Adrenal gland (tissue), 12 donors: ENCODE results near the gene OR8A1. TPM values are rescaled to one million over a fixed set of nuclear protein-coding genes. Genes with fewer than 3 reads are reported as not detected.

Experiments used
- DNase-seq, 7 donors: peaks; one replicate each; pipeline ENCODE4 v3.0.0-alpha.2; 2019 to 2020
- H3K27ac ChIP-seq, 5 donors: fragments of 200-600 bp; sonication (generic) in 4 of 5; 1 replicate in 3 of 5; 2 replicates in 2 of 5; pipeline versions ENCODE4 v1.5.1 to v1.8.0; 2016 to 2020; ENCODE audit warnings: mild to moderate bottlenecking in 1 of 5
- H3K27me3 ChIP-seq: fragments of 200-600 bp; 2 replicates; pipeline ENCODE4 v1.8.0; 2021
- H3K36me3 ChIP-seq, 2 donors: fragments of 200-600 bp; replicated peaks in 1 of 2; 1 replicate in 1 of 2; 2 replicates in 1 of 2; pipeline versions ENCODE4 v1.5.1 to v1.8.0; 2018 to 2022
- H3K4me1 ChIP-seq, 2 donors: fragments of 200-600 bp; replicated peaks in 1 of 2; 1 replicate in 1 of 2; 2 replicates in 1 of 2; pipeline versions ENCODE4 v1.5.1 to v1.8.0; 2018 to 2021
- H3K4me3 ChIP-seq, 4 donors: fragments of 200-600 bp; sonication (generic) in 3 of 4; one replicate each; pipeline ENCODE4 v1.5.1; 2016 to 2018
- H3K9me3 ChIP-seq, 3 donors: fragments of 200-600 bp; sonication (generic) in 1 of 3; replicated peaks in 1 of 3; 1 replicate in 2 of 3; 2 replicates in 1 of 3; pipeline versions ENCODE4 v1.5.1 to v1.8.0; 2016 to 2021
- POLR2A ChIP-seq, 2 donors: fragments of 450-650 bp; IDR thresholded peaks; one replicate each; pipeline ENCODE4 v1.6.1; 2017; ENCODE audit warnings: antibody characterized with exemption in 2 of 2, mild to moderate bottlenecking in 2 of 2, moderate library complexity in 1 of 2
- WGBS, 4 donors: extraction: QIAGEN DNeasy Blood & Tissue Kit in 2 of 4; methylation state at CpG; one replicate each; pipeline versions ENCODE4 v1.1.5 to v1.1.7; 2013 to 2017; 5-methylcytosine and 5-hydroxymethylcytosine counted together
- intact Hi-C, 2 donors: fragments of 100-400 bp; cut with DNase I; formaldehyde crosslinking; loops; one replicate each; pipeline versions ENCODE4 v1.14.1 to v1.15.0; 2022 to 2023
- polyA plus RNA-seq, 3 donors: library from polyadenylated mRNA; stranded (reverse); fragments of 200-250 nt in 2 of 3; fragments of 350-450 nt in 1 of 3; fragmentation: Illumina TruSeq in 1 of 3; extraction: RNeasy Lipid Tissue Mini Kit (QIAGEN cat#74804) in 1 of 3; gene quantifications; one replicate each; pipeline ENCODE4 v1.2.3, GENCODE V29; 2013 to 2014
- total RNA-seq, 9 donors: library from RNA; depleted of rRNA in 4 of 9; stranded (reverse); fragments of >200 nt in 4 of 9; fragments of 120-200 nt in 1 of 9; fragmentation: NEBNext Ultra II Directional in 1 of 9; extraction: Animal tissue kit (Norgen Biotek cat#: 25700) in 1 of 9; gene quantifications; one replicate each; pipeline versions ENCODE4 v1.1.0 to v1.2.4, GENCODE V29; 2013 to 2023
- TF ChIP-seq, protein P1 (sequence below), 6 experiments: fragments of 450-650 bp in 4 of 6; fragments of 200-600 bp in 2 of 6; sonication (generic) in 1 of 6; IDR thresholded peaks; 1 replicate in 5 of 6; 2 replicates in 1 of 6; pipeline versions ENCODE4 v1.5.1 to v1.8.0; 2016 to 2021; ENCODE audit warnings: antibody characterized with exemption in 6 of 6, mild to moderate bottlenecking in 2 of 6, moderate library complexity in 1 of 6
- donor health status: healthy with polysubstance abuse.
- donor health status: Bipolar disorder and iron deficiency.
- donor health status: DM: yes; HTN: yes; CAD: no.
- donor health status: DM: no; HTN: no; CAD: no.
- donor health status: DM: no; HTN: no; CAD: no.
- donor health status: DM: yes; HTN: yes; CAD: no.

Gene OR8A1
- total and polyA plus RNA-seq, 12 donors, result not detected

DNA sequence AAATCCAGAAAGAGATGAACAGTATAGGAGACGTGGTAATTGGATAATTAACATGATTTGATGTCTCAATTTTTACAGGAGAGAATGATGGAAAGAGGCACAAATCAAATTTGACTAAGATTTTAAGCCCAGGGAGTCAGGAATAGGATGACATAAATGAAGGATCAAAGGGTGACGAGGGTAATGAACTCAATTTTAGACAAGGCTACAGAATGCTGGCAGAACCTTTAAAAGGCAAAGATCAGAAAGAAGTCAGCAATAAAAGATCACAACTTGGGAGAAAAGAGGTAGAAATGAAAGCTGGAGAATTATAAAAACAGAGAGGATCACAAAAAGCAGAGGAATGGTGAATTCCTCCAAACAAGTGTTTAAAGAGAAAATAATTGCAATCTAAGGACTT lies 13.0 kb upstream of the OR8A1 start:
- WGBS, 4 donors, result 36 to 45% (median 43%) methylated on average over 2 of the region's 2 CpGs
- H3K9me3 ChIP-seq, result no peaks in the 10 kb centered on the region
- no peak for DNase-seq
- no peak overlapping the region for H3K4me3 ChIP-seq
- H3K27ac ChIP-seq, result no peak overlapping the region
- intact Hi-C loops, result no loop called here
- no peaks in the 10 kb centered on the region for H3K36me3 ChIP-seq
- H3K27me3 ChIP-seq, result peaks cover 9% of the 10 kb centered on the region
- no peaks in the 10 kb centered on the region for H3K4me1 ChIP-seq
- TF ChIP-seq POLR2A (IDR thresholded peaks at IDR 0.05), result no peak
- TF ChIP-seq, protein P1, sequence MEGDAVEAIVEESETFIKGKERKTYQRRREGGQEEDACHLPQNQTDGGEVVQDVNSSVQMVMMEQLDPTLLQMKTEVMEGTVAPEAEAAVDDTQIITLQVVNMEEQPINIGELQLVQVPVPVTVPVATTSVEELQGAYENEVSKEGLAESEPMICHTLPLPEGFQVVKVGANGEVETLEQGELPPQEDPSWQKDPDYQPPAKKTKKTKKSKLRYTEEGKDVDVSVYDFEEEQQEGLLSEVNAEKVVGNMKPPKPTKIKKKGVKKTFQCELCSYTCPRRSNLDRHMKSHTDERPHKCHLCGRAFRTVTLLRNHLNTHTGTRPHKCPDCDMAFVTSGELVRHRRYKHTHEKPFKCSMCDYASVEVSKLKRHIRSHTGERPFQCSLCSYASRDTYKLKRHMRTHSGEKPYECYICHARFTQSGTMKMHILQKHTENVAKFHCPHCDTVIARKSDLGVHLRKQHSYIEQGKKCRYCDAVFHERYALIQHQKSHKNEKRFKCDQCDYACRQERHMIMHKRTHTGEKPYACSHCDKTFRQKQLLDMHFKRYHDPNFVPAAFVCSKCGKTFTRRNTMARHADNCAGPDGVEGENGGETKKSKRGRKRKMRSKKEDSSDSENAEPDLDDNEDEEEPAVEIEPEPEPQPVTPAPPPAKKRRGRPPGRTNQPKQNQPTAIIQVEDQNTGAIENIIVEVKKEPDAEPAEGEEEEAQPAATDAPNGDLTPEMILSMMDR (IDR thresholded peaks at IDR 0.05), result no peak

DNA sequence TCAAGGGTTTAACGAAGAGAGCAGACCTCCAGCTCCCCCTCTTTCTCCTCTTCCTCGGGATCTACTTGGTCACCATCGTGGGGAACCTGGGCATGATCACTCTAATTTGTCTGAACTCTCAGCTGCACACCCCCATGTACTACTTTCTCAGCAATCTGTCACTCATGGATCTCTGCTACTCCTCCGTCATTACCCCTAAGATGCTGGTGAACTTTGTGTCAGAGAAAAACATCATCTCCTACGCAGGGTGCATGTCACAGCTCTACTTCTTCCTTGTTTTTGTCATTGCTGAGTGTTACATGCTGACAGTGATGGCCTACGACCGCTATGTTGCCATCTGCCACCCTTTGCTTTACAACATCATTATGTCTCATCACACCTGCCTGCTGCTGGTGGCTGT lies 363 bp downstream of the OR8A1 start:
- intact Hi-C loops, result no loop called here
- whole genome bisulfite sequencing, 4 donors, result 72 to 80% (median 73%) methylated on average over 7 of the region's 7 CpGs

GRCh38 chr11:124577716-124578427 lies 8.1 kb downstream of the OR8A1 start:
- no peak for TF ChIP-seq POLR2A (IDR thresholded peaks at IDR 0.05)
- TF ChIP-seq, protein P1 (IDR thresholded peaks at IDR 0.05), result no peak
- DNase-seq, result peak in 1 of 7 donors; percentile 11
- 56 to 63% (median 62%) methylated on average over 6 of the region's 6 CpGs for WGBS, 4 donors
- Histone ChIP-seq H3K4me1 (no peaks in the 10 kb centered on the region), H3K27ac (no peak overlapping the region), H3K4me3 (no peak overlapping the region), H3K9me3 (no peaks in the 10 kb centered on the region), H3K27me3 (no peaks in the 10 kb centered on the region), H3K36me3 (no peaks in the 10 kb centered on the region)
- intact Hi-C loops, result no loop called here

More for the DNA sequence above, 363 bp downstream of the OR8A1 start:
- Histone ChIP-seq H3K27ac (no peak overlapping the region), H3K27me3 (no peaks in the 10 kb centered on the region), H3K4me1 (no peaks in the 10 kb centered on the region), H3K4me3 (no peak overlapping the region), H3K36me3 (no peaks in the 10 kb centered on the region), H3K9me3 (no peaks in the 10 kb centered on the region)
- TF ChIP-seq POLR2A (IDR thresholded peaks at IDR 0.05), result no peak
- TF ChIP-seq, protein P1 (IDR thresholded peaks at IDR 0.05), result no peak
- no peak for DNase-seq

DNA sequence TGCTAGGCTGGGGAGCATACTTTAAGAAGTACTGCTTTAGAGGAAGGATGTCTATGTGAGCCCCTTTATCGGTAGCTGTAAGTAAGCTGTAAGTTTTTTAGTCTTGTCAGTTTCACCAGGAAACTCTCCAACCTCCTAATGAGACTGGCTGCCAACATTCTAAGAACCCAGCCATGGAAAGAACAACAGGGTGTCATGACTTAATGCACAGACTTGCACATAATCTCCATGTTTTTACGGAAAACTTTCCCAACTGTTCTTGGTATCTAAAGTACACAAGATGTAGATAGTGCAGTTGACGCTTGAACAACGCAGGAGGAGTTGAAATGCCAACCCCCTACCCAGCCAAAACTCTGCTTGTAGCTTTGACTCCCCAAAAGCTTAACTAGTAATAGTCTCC lies 9.0 kb downstream of the OR8A1 start:
- Histone ChIP-seq H3K4me1 (no peaks in the 10 kb centered on the region), H3K27me3 (no peaks in the 10 kb centered on the region), H3K4me3 (no peak overlapping the region), H3K9me3 (no peaks in the 10 kb centered on the region), H3K36me3 (no peaks in the 10 kb centered on the region), H3K27ac (no peak overlapping the region)
- TF ChIP-seq, protein P1 (IDR thresholded peaks at IDR 0.05), result no peak
- TF ChIP-seq POLR2A (IDR thresholded peaks at IDR 0.05), result no peak
- no peak for DNase-seq
- 74 to 79% (median 76%) methylated on average over 4 of the region's 4 CpGs for WGBS, 4 donors
- intact Hi-C loops, result no loop called here
